ENCODE results near the gene SPATA2L. TPM values are rescaled to one million over a fixed set of nuclear protein-coding genes. Genes with fewer than 3 reads are reported as not detected.

Gene SPATA2L
- total RNA-seq, 1 donor from 2014 or later = 12.1 TPM

DNA sequence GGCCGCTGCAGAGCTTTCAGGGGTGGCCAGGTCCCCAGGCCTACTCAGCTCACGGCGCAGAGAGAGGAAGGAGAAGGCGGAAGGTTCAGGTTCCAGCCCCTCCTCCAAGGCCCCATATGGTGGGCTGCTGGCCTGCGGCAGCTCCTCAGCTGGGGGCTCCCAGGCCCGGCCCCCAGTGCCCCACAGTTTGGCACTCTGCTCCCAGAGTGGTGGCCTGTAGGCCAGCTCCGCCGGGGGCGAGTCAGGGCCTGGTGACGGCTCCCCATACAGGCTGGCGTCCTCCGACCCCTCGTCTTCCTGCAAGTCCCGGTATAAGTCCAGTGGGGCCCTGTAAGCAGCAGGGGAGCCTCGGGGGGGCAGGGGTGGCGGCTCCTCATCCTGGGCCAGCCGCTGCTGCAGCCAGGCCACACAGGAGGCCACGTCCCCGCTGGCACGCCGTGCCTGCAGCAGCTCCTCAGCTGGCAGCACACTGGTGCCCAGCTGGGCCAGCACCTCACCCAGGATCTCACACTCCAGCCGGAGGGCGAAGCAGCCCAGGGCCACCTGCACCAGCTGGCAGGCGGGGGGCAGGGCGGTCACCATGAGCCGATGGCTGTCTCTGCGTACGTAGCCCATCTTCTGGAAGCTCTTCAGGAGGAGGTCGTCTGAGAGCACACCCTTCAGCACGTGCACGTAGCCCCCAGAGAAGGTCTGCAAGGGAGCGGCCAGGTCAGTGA, 3.7 kb downstream of the SPATA2L start:
- no peak overlapping the region for H3K4me3 ChIP-seq (ENCODE audit: low read depth, low read length)
- H3K36me3 ChIP-seq (ENCODE audit: control insufficient read depth, insufficient read depth, low read length) = peaks cover 22% of the 10 kb centered on the region
- DNase-seq (ENCODE audit: low read depth) (no peak), FAIRE-seq (no peak)
- no peak for TF ChIP-seq CTCF (IDR thresholded peaks at IDR 0.05; ENCODE audit: insufficient read depth, low read length, severe bottlenecking)
- H3K27me3 ChIP-seq (ENCODE audit: control insufficient read depth, insufficient read depth, low read length) = no peaks in the 10 kb centered on the region

DNA sequence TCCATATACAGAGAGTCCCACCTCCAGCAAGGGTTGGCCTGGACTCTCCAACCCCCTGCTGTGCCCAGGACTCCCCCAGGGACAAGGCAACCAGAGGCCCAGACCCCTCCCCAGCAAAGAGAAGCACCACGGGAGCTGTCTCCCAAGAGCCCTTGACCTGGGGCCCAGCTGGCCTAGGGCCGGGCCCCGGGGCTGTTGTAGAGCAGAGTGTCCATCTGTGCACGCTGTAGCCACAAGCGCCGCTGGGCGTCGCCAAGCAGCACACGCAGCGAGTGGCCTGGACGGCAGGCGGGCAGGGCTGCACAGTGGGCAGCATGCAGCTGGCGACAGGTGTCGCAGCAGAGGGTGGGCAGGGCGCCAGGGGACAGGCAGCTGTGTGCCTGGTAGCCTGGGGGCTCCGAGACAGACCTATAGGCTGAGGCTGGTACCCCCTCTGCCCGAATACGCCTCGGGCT, 4.3 kb downstream of the SPATA2L start:
- no peaks in the 10 kb centered on the region for H3K27me3 ChIP-seq (ENCODE audit: control insufficient read depth, insufficient read depth, low read length)
- no peak overlapping the region for H3K4me3 ChIP-seq (ENCODE audit: low read depth, low read length)
- DNase-seq (ENCODE audit: low read depth) (no peak), FAIRE-seq (no peak)
- peaks cover 26% of the 10 kb centered on the region for H3K36me3 ChIP-seq (ENCODE audit: control insufficient read depth, insufficient read depth, low read length)
- no peak for TF ChIP-seq CTCF (IDR thresholded peaks at IDR 0.05; ENCODE audit: insufficient read depth, low read length, severe bottlenecking)

GRCh38 chr16:89696670-89697128, 4.8 kb downstream of the SPATA2L start:
- no peak for TF ChIP-seq CTCF (IDR thresholded peaks at IDR 0.05; ENCODE audit: insufficient read depth, low read length, severe bottlenecking)
- FAIRE-seq (no peak), DNase-seq (ENCODE audit: low read depth) (no peak)
- Histone ChIP-seq H3K36me3 (ENCODE audit: control insufficient read depth, insufficient read depth, low read length) (peaks cover 30% of the 10 kb centered on the region), H3K4me3 (ENCODE audit: low read depth, low read length) (no peak overlapping the region), H3K27me3 (ENCODE audit: control insufficient read depth, insufficient read depth, low read length) (no peaks in the 10 kb centered on the region)

GRCh38 chr16:89695875-89696669, 5.4 kb downstream of the SPATA2L start:
- peaks cover 36% of the 10 kb centered on the region for H3K36me3 ChIP-seq (ENCODE audit: control insufficient read depth, insufficient read depth, low read length)
- FAIRE-seq = no peak

More at GRCh38 chr16:89695875-89696669, 5.4 kb downstream of the SPATA2L start:
- TF ChIP-seq CTCF (IDR thresholded peaks at IDR 0.05; ENCODE audit: insufficient read depth, low read length, severe bottlenecking) = no peak
- DNase-seq (ENCODE audit: low read depth) = no peak
- H3K27me3 ChIP-seq (ENCODE audit: control insufficient read depth, insufficient read depth, low read length) = no peaks in the 10 kb centered on the region
- no peak overlapping the region for H3K4me3 ChIP-seq (ENCODE audit: low read depth, low read length)
